GM12878 (cell line): ENCODE data around the gene HOXD9.

Experiments used
- BCL11A ChIP-seq: IDR thresholded peaks from 2 replicates; pipeline ENCODE4 v1.6.1; 2011; ENCODE audit warnings: low read depth, low read length
- BHLHE40 ChIP-seq, 2 experiments: fragments of 450-650 bp in 1 of 2; IDR thresholded peaks; 2 replicates each; pipeline ENCODE4 v1.6.1; 2011 to 2017; ENCODE audit warnings: low read depth in 2 of 2, borderline replicate concordance in 1 of 2, improper control_type of control experiment in 1 of 2, low read length in 1 of 2, mild to moderate bottlenecking in 1 of 2
- FOS ChIP-seq: IDR thresholded peaks from 3 replicates; pipeline ENCODE4 v1.6.1; 2011; ENCODE audit warnings: borderline replicate concordance; ENCODE audit not compliant: insufficient read length; ENCODE audit errors: extremely low read depth
- KAT2A ChIP-seq: conservative IDR thresholded peaks from 2 replicates; pipeline ENCODE4 v1.6.1; 2011; ENCODE audit warnings: low read depth, low read length; ENCODE audit not compliant: control insufficient read depth
- PAX8 ChIP-seq: fragments of 450-650 bp; IDR thresholded peaks from 2 replicates; pipeline ENCODE4 v1.6.1; 2017; ENCODE audit warnings: mild to moderate bottlenecking, moderate library complexity
- TF ChIP-seq, protein P1 (sequence below), 3 experiments: IDR thresholded peaks in 2 of 3; conservative IDR thresholded peaks in 1 of 3; 2 replicates each; pipeline ENCODE4 v1.5.1; 2011; ENCODE audit warnings: low read depth in 3 of 3, low read length in 3 of 3, mild to moderate bottlenecking in 3 of 3, control low read depth in 2 of 3, moderate library complexity in 2 of 3, inconsistent platforms in 1 of 3, mixed read lengths in 1 of 3; ENCODE audit not compliant: control insufficient read depth in 2 of 3, insufficient read depth in 1 of 3; ENCODE audit errors: extremely low read depth in 1 of 3
- TF ChIP-seq, protein P2 (sequence below): fragments of 450-650 bp; IDR thresholded peaks from 2 replicates; pipeline ENCODE4 v1.6.1; 2014; ENCODE audit warnings: mild to moderate bottlenecking

- TF ChIP-seq BHLHE40 (IDR thresholded peaks at IDR 0.05; ENCODE audit: borderline replicate concordance in 1 of 2, low read depth in 2 of 2, low read length in 1 of 2) (no peak), KAT2A (no peak), PAX8 (no peak), BCL11A (no peak), FOS (no peak)
- TF ChIP-seq, protein P1, sequence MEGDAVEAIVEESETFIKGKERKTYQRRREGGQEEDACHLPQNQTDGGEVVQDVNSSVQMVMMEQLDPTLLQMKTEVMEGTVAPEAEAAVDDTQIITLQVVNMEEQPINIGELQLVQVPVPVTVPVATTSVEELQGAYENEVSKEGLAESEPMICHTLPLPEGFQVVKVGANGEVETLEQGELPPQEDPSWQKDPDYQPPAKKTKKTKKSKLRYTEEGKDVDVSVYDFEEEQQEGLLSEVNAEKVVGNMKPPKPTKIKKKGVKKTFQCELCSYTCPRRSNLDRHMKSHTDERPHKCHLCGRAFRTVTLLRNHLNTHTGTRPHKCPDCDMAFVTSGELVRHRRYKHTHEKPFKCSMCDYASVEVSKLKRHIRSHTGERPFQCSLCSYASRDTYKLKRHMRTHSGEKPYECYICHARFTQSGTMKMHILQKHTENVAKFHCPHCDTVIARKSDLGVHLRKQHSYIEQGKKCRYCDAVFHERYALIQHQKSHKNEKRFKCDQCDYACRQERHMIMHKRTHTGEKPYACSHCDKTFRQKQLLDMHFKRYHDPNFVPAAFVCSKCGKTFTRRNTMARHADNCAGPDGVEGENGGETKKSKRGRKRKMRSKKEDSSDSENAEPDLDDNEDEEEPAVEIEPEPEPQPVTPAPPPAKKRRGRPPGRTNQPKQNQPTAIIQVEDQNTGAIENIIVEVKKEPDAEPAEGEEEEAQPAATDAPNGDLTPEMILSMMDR (IDR thresholded peaks at IDR 0.05 in 2 of 3, conservative IDR thresholded peaks at IDR 0.05 in 1 of 3; ENCODE audit: control insufficient read depth in 2 of 3, extremely low read depth in 1 of 3, insufficient read depth in 1 of 3, low read depth in 3 of 3, low read length in 3 of 3) = no peak
- TF ChIP-seq, protein P2, sequence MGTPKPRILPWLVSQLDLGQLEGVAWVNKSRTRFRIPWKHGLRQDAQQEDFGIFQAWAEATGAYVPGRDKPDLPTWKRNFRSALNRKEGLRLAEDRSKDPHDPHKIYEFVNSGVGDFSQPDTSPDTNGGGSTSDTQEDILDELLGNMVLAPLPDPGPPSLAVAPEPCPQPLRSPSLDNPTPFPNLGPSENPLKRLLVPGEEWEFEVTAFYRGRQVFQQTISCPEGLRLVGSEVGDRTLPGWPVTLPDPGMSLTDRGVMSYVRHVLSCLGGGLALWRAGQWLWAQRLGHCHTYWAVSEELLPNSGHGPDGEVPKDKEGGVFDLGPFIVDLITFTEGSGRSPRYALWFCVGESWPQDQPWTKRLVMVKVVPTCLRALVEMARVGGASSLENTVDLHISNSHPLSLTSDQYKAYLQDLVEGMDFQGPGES = no peak
Observed at GRCh38 chr2:176085120-176085788, 37.3 kb upstream of the HOXD9 start.
